Activated CD4-positive, alpha-beta T cell treated with anti-CD3 and anti-CD28 coated beads, Interleukin-2, Interleukin-4, amounts not matched to agents 100 ng/mL and 50 ng/mL, durations not matched to agents 16 hours and 8 hours (primary cell): ENCODE data around the gene BZW2.

Experiments used
- DNase-seq: peaks from one replicate; pipeline ENCODE4 v3.0.0-alpha.2; 2020; ENCODE audit warnings: low spot score

The BZW2 gene

GRCh38 chr7:16753932-16754855, 108.2 kb downstream of the BZW2 start:
- DNase-seq, result no peak

GRCh38 chr7:16754856-16755317, 108.9 kb downstream of the BZW2 start:
- DNase-seq, result no peak

GRCh38 chr7:16755397-16755796, 109.4 kb downstream of the BZW2 start:
- DNase-seq, result no peak
